ENCODE data around the gene ATP5MC2. TPM values are rescaled to one million over a fixed set of nuclear protein-coding genes. Genes with fewer than 3 reads are reported as not detected.
A peak's percentile ranks its signal among the peaks of the same experiment; 100 is the strongest.

ATP5MC2 gene
- total and polyA plus RNA-seq, 7 donors, result 409 to 828 (median 548) TPM

DNA sequence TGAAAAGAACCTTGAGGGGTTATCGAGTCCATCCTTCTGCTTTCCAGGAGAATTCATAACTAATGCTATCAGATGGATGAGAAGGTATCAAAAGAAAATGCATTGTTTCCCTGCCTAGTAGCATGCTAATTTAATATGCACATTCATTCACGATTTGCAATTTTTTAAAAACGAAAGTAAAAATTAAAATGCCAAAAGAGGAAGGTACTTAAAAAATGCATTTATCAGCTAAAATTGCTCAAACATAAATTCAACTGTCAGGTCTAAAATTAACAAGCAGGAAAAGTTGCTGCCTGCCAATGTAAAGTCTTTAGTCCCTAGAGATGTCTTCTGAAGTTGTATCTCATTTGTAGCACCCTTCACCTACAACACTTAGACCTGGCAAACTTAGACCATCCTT is 57.6 kb downstream of the ATP5MC2 start:
- intact Hi-C loops (cut with DNase I), result no loop called here
- no peak for TF ChIP-seq EP300 (IDR thresholded peaks at IDR 0.05)
- TF ChIP-seq POLR2A (IDR thresholded peaks at IDR 0.05), result no peak
- TF ChIP-seq, protein P1, sequence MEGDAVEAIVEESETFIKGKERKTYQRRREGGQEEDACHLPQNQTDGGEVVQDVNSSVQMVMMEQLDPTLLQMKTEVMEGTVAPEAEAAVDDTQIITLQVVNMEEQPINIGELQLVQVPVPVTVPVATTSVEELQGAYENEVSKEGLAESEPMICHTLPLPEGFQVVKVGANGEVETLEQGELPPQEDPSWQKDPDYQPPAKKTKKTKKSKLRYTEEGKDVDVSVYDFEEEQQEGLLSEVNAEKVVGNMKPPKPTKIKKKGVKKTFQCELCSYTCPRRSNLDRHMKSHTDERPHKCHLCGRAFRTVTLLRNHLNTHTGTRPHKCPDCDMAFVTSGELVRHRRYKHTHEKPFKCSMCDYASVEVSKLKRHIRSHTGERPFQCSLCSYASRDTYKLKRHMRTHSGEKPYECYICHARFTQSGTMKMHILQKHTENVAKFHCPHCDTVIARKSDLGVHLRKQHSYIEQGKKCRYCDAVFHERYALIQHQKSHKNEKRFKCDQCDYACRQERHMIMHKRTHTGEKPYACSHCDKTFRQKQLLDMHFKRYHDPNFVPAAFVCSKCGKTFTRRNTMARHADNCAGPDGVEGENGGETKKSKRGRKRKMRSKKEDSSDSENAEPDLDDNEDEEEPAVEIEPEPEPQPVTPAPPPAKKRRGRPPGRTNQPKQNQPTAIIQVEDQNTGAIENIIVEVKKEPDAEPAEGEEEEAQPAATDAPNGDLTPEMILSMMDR (IDR thresholded peaks at IDR 0.05), result no peak
- TF ChIP-seq POLR2AphosphoS5 (IDR thresholded peaks at IDR 0.05), result no peak
- 17 to 48% methylated on average over 3 of the region's 3 CpGs for WGBS, 2 donors

DNA sequence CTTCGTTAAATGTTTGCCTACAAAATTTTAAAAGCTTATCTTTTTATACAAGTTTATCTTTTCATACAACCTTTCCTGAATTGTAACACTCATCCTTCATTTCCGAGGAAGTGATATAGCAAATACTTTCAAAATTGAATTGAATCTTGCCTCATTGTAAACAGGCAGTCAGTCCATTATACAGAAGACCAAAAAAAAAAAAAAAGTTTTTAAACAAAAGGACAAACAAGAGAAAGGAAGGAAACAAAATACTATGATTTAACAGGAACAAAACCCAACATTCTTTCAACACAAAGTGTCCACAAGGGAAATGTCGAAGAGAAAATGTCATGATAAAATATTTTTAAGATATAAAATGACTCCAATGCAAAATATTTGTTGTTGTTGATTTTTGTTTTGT is 58.2 kb downstream of the ATP5MC2 start:
- whole genome bisulfite sequencing, 2 donors, result 43 to 56% methylated on average over 3 of the region's 3 CpGs
- TF ChIP-seq POLR2AphosphoS5 (IDR thresholded peaks at IDR 0.05), result no peak
- no peak for TF ChIP-seq POLR2A (IDR thresholded peaks at IDR 0.05)
- TF ChIP-seq EP300 (IDR thresholded peaks at IDR 0.05), result no peak
- TF ChIP-seq, protein P1 (IDR thresholded peaks at IDR 0.05), result no peak
- peak overlapping the region in 2 of 4 donors; percentile 3 to 18 for H3K4me3 ChIP-seq
- H3K27ac ChIP-seq, result peak overlapping the region in 3 of 4 donors; percentile 23 to 53 (median 48)
- peaks cover 0 to 44% (median 37%) of the 10 kb centered on the region in 4 donors for H3K4me1 ChIP-seq
- peaks cover 0 to 10% (median 3%) of the 10 kb centered on the region in 4 donors for H3K36me3 ChIP-seq
- intact Hi-C loops (cut with DNase I), result no loop called here
- DNase-seq, result no peak
- no peaks in the 10 kb centered on the region for H3K9me3 ChIP-seq
- no peaks in the 10 kb centered on the region for H3K27me3 ChIP-seq

More for the DNA sequence above, 57.6 kb downstream of the ATP5MC2 start:
- Histone ChIP-seq H3K4me3 (peak overlapping the region in 2 of 4 donors; percentile 3 to 18), H3K9me3 (no peaks in the 10 kb centered on the region), H3K4me1 (peaks cover 0 to 50% (median 42%) of the 10 kb centered on the region in 4 donors), H3K27me3 (no peaks in the 10 kb centered on the region), H3K27ac (peak overlapping the region in 3 of 4 donors; percentile 23 to 53 (median 48)), H3K36me3 (peaks cover 0 to 10% (median 3%) of the 10 kb centered on the region in 4 donors)
- DNase-seq, result no peak

DNA sequence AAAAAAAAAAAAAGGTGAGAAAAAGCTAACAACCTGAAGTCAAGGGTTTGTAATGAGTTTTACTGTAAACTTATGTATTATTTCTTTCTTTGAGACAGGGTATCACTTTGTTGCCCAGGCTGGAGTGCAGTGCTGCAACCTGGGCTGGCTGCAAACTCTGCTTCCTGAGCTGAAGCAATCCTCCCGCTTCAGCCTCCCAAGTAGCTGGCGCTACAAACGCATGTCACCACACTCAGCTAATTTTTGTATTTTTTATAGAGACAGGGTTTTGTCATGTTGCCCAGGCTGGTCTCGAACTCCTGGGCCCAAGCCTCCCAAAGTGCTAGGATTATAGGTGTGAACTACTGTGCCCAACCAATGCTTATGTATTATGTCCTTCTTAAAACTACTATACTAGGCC is 58.9 kb downstream of the ATP5MC2 start:
- Histone ChIP-seq H3K4me3 (no peak overlapping the region), H3K9me3 (no peaks in the 10 kb centered on the region), H3K36me3 (peaks cover 0 to 10% (median 3%) of the 10 kb centered on the region in 4 donors), H3K27me3 (no peaks in the 10 kb centered on the region), H3K4me1 (peaks cover 0 to 37% (median 32%) of the 10 kb centered on the region in 4 donors), H3K27ac (peak overlapping the region in 3 of 4 donors; percentile 23 to 53 (median 48))
- 90 to 94% methylated on average over 4 of the region's 4 CpGs for WGBS, 2 donors
- no peak for DNase-seq
- TF ChIP-seq, protein P1 (IDR thresholded peaks at IDR 0.05), result no peak
- TF ChIP-seq POLR2AphosphoS5 (IDR thresholded peaks at IDR 0.05) (no peak), POLR2A (IDR thresholded peaks at IDR 0.05) (no peak), EP300 (IDR thresholded peaks at IDR 0.05) (no peak)
- intact Hi-C loops (cut with DNase I), result no loop called here

Other genes starting within 250 kb of the ATP5MC2 start
- 10 to 100 TPM; 46.7 to 68.1 (median 55.1) TPM for gene PRR13, start 234.3 kb downstream of the ATP5MC2 start, total RNA-seq
- gene PRR13, start 234.3 kb downstream of the ATP5MC2 start, polyA plus RNA-seq, result 100 to 1,000 TPM; 521 to 955 (median 870) TPM
- gene PCBP2, start 224.0 kb downstream of the ATP5MC2 start, total RNA-seq, result 100 to 1,000 TPM; 397 to 661 (median 417) TPM
- gene PCBP2, start 224.0 kb downstream of the ATP5MC2 start, polyA plus RNA-seq, result 100 to 1,000 TPM; 333 to 455 (median 401) TPM
- 10 to 100 TPM; 18.5 to 27.4 (median 25.0) TPM for gene MAP3K12, start 176.6 kb downstream of the ATP5MC2 start, total RNA-seq
- gene MAP3K12, start 176.6 kb downstream of the ATP5MC2 start, polyA plus RNA-seq, result 10 to 100 TPM in 1 of 3 donors, 1 to 10 TPM in 2; 1.6 to 10.1 (median 4.8) TPM
- gene TARBP2, start 174.8 kb downstream of the ATP5MC2 start, total RNA-seq, result 10 to 100 TPM; 16.1 to 29.9 (median 19.4) TPM
- 10 to 100 TPM; 16.2 to 29.4 (median 19.7) TPM for gene TARBP2, start 174.8 kb downstream of the ATP5MC2 start, polyA plus RNA-seq
- not detected for gene NPFF, start 168.6 kb downstream of the ATP5MC2 start, total RNA-seq
- gene NPFF, start 168.6 kb downstream of the ATP5MC2 start, polyA plus RNA-seq, result not detected
- 10 to 100 TPM; 20.3 to 36.0 (median 27.1) TPM for gene ATF7, start 49.7 kb downstream of the ATP5MC2 start, total RNA-seq
- gene ATF7, start 49.7 kb downstream of the ATP5MC2 start, polyA plus RNA-seq, result 10 to 100 TPM; 20.2 to 22.0 (median 21.0) TPM
- 100 to 1,000 TPM; 232 to 322 (median 303) TPM for gene CALCOCO1, start 51.4 kb upstream of the ATP5MC2 start, total RNA-seq
- gene CALCOCO1, start 51.4 kb upstream of the ATP5MC2 start, polyA plus RNA-seq, result 10 to 100 TPM; 24.0 to 59.5 (median 54.7) TPM
- not detected for gene CISTR, start 75.9 kb upstream of the ATP5MC2 start, total RNA-seq
- gene CISTR, start 75.9 kb upstream of the ATP5MC2 start, polyA plus RNA-seq, result not detected

Measured in sigmoid colon (tissue), 7 donors.